Measurements from ENCODE around the gene HS6ST1. TPM values are rescaled to one million over a fixed set of nuclear protein-coding genes. Genes with fewer than 3 reads are reported as not detected.

The HS6ST1 gene
- total RNA-seq, 3 donors from 2014 or later (not counting 1 experiment from before 2014, with no cell fraction given), result 18.9 to 35.9 (median 28.8) TPM

GRCh38 chr2:128346291-128347170, 27.9 kb upstream of the HS6ST1 start:
- H3K9me3 Mint-ChIP-seq, result peaks cover 1 to 3% of the 10 kb centered on the region in 2 donors
- no peak overlapping the region for H3K27ac Mint-ChIP-seq
- Histone ChIP-seq H3K36me3 (ENCODE audit: control insufficient read depth, insufficient read depth, low read length) (no peaks in the 10 kb centered on the region), H3K27me3 (ENCODE audit: control insufficient read depth, insufficient read depth, low read length) (no peaks in the 10 kb centered on the region), H3K4me3 (ENCODE audit: low read length) (no peak overlapping the region), H3K27ac (ENCODE audit: low read length) (no peak overlapping the region), H3K9me3 (ENCODE audit: control insufficient read depth, insufficient read depth, low read length) (no peaks in the 10 kb centered on the region), H3K4me1 (ENCODE audit: control insufficient read depth, insufficient read depth, low read length) (no peaks in the 10 kb centered on the region)
- TF ChIP-seq, protein P1, sequence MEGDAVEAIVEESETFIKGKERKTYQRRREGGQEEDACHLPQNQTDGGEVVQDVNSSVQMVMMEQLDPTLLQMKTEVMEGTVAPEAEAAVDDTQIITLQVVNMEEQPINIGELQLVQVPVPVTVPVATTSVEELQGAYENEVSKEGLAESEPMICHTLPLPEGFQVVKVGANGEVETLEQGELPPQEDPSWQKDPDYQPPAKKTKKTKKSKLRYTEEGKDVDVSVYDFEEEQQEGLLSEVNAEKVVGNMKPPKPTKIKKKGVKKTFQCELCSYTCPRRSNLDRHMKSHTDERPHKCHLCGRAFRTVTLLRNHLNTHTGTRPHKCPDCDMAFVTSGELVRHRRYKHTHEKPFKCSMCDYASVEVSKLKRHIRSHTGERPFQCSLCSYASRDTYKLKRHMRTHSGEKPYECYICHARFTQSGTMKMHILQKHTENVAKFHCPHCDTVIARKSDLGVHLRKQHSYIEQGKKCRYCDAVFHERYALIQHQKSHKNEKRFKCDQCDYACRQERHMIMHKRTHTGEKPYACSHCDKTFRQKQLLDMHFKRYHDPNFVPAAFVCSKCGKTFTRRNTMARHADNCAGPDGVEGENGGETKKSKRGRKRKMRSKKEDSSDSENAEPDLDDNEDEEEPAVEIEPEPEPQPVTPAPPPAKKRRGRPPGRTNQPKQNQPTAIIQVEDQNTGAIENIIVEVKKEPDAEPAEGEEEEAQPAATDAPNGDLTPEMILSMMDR (IDR thresholded peaks at IDR 0.05), result no peak
- 89% methylated on average over 53 of the region's 53 CpGs for WGBS (ENCODE audit: insufficient coverage)
- no peak for ATAC-seq
- H3K4me1 Mint-ChIP-seq, result peaks cover 4 to 6% of the 10 kb centered on the region in 2 donors
- DNase-seq, result no peak
- peaks cover 13 to 15% of the 10 kb centered on the region in 2 donors for H3K27me3 Mint-ChIP-seq (ENCODE audit: low read depth in 2 of 2)
- no peak overlapping the region for H3K4me3 Mint-ChIP-seq
- intact Hi-C loops (cut with micrococcal nuclease), result no loop called here
- peaks cover 4% of the 10 kb centered on the region for H3K36me3 Mint-ChIP-seq

DNA sequence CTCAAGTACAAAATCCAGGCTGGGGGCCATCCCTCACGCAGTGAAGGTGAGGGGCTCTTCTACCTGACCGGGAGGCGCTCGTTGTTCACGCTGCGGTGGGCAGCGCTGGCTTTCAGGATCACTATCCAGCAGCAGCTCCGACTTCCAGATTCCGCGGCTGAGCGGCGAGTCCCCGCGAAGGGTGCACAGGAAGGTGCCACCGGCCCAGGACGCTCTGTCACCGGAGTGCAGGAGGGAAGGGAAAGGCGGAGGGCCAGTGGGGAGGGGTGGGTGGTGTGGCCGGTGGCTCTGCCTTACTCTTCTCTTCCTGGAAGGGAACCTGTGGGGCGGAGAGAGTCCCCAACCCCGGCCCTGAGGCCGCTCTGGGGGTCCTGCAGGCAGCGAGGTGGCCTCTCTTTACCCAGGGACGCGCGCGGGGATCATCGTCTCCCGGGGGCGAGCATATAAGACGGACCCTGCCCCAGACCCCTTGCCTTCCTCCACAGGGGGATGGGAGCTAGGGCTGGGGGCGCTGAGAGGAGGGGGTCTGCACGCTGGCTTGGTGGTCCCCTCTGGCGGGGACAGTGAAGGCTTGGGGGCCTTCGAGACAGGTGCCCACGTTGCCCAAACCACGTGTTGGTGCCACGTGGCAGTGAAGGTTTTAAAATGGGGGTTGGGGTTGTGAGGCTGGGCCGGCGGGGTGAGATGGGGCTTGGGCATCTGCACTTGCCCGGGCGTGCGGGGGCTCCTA, 26.9 kb upstream of the HS6ST1 start:
- no peak for DNase-seq
- H3K4me3 Mint-ChIP-seq, result no peak overlapping the region
- no peaks in the 10 kb centered on the region for H3K4me1 ChIP-seq (ENCODE audit: control insufficient read depth, insufficient read depth, low read length)

GRCh38 chr2:128344101-128344500, 25.4 kb upstream of the HS6ST1 start:
- no peak overlapping the region for H3K4me3 Mint-ChIP-seq
- ATAC-seq (no peak), DNase-seq (no peak)
- H3K4me1 Mint-ChIP-seq, result peaks cover 0 to 14% of the 10 kb centered on the region in 2 donors
- no peak overlapping the region for H3K27ac Mint-ChIP-seq
- H3K36me3 ChIP-seq (ENCODE audit: control insufficient read depth, insufficient read depth, low read length), result no peaks in the 10 kb centered on the region
- no peak overlapping the region for H3K4me3 ChIP-seq (ENCODE audit: low read length)
- 100% methylated on average over 2 of the region's 3 CpGs for WGBS (ENCODE audit: insufficient coverage)
- H3K4me1 ChIP-seq (ENCODE audit: control insufficient read depth, insufficient read depth, low read length), result no peaks in the 10 kb centered on the region
- intact Hi-C loops (cut with micrococcal nuclease), result no loop called here
- TF ChIP-seq, protein P1 (IDR thresholded peaks at IDR 0.05), result no peak
- peaks cover under 1 to 9% of the 10 kb centered on the region in 2 donors for H3K27me3 Mint-ChIP-seq (ENCODE audit: low read depth in 2 of 2)
- peaks cover 2% of the 10 kb centered on the region for H3K9me3 ChIP-seq (ENCODE audit: control insufficient read depth, insufficient read depth, low read length)
- H3K9me3 Mint-ChIP-seq, result peaks cover 9% of the 10 kb centered on the region in 2 donors
- H3K36me3 Mint-ChIP-seq, result no peaks in the 10 kb centered on the region
- H3K27me3 ChIP-seq (ENCODE audit: control insufficient read depth, insufficient read depth, low read length), result no peaks in the 10 kb centered on the region
- no peak overlapping the region for H3K27ac ChIP-seq (ENCODE audit: low read length)

More for the DNA sequence above, 26.9 kb upstream of the HS6ST1 start:
- TF ChIP-seq, protein P1 (IDR thresholded peaks at IDR 0.05), result no peak
- ATAC-seq, result no peak
- Histone ChIP-seq H3K9me3 (ENCODE audit: control insufficient read depth, insufficient read depth, low read length) (no peaks in the 10 kb centered on the region), H3K4me3 (ENCODE audit: low read length) (no peak overlapping the region), H3K27ac (ENCODE audit: low read length) (no peak overlapping the region), H3K36me3 (ENCODE audit: control insufficient read depth, insufficient read depth, low read length) (no peaks in the 10 kb centered on the region), H3K27me3 (ENCODE audit: control insufficient read depth, insufficient read depth, low read length) (no peaks in the 10 kb centered on the region)
- H3K36me3 Mint-ChIP-seq, result no peaks in the 10 kb centered on the region
- peaks cover 5 to 6% of the 10 kb centered on the region in 2 donors for H3K9me3 Mint-ChIP-seq
- 92% methylated on average over 43 of the region's 43 CpGs for WGBS (ENCODE audit: insufficient coverage)
- peaks cover 0 to 9% of the 10 kb centered on the region in 2 donors for H3K4me1 Mint-ChIP-seq
- H3K27me3 Mint-ChIP-seq (ENCODE audit: low read depth in 2 of 2), result peaks cover 13 to 15% of the 10 kb centered on the region in 2 donors
- H3K27ac Mint-ChIP-seq, result no peak overlapping the region
- intact Hi-C loops (cut with micrococcal nuclease), result no loop called here

All from natural killer cell (primary cell).